Tibial artery (tissue), 4 donors: ENCODE results near the gene SRGAP3.

ENCODE experiments used
- DNase-seq, 2 donors: peaks; one replicate each; pipeline ENCODE4 v3.0.0-alpha.2; 2019
- H3K27ac ChIP-seq, 2 donors: fragments of 200-600 bp; sonication (generic) in 1 of 2; 1 replicate in 1 of 2; 2 replicates in 1 of 2; pipeline ENCODE4 v1.5.1; 2018 to 2019; ENCODE audit warnings: mild to moderate bottlenecking in 1 of 2
- H3K27me3 ChIP-seq, 2 donors: fragments of 200-600 bp; sonication (generic) in 1 of 2; one replicate each; pipeline versions ENCODE4 v1.5.1 to v1.6.0; 2016 to 2019
- H3K36me3 ChIP-seq, 3 donors: fragments of 200-600 bp; sonication (generic) in 2 of 3; one replicate each; pipeline ENCODE4 v1.5.1; 2016 to 2019; ENCODE audit warnings: mild to moderate bottlenecking in 2 of 3
- H3K4me1 ChIP-seq, 4 donors: fragments of 200-600 bp; sonication (generic) in 2 of 4; 1 replicate in 3 of 4; 2 replicates in 1 of 4; pipeline ENCODE4 v1.5.1; 2016 to 2019
- H3K4me3 ChIP-seq, 2 donors: fragments of 200-600 bp; sonication (generic) in 1 of 2; 1 replicate in 1 of 2; 2 replicates in 1 of 2; pipeline ENCODE4 v1.5.1; 2018 to 2019; ENCODE audit warnings: mild to moderate bottlenecking in 2 of 2
- H3K9me3 ChIP-seq, 3 donors: fragments of 200-600 bp; sonication (generic) in 1 of 3; one replicate each; pipeline ENCODE4 v1.5.1; 2016 to 2019
- CTCF ChIP-seq, 2 experiments: fragments of 200-600 bp in 1 of 2; fragments of 450-650 bp in 1 of 2; IDR thresholded peaks; one replicate each; pipeline ENCODE4 v1.5.1; 2017 to 2019; ENCODE audit warnings: antibody characterized with exemption in 2 of 2, mild to moderate bottlenecking in 1 of 2, moderate library complexity in 1 of 2
- intact Hi-C: fragments of 100-400 bp; cut with DNase I; formaldehyde crosslinking; loops from one replicate; pipeline ENCODE4 v1.15.0; 2023; ENCODE audit warnings: low total_unique reads

The SRGAP3 gene

GRCh38 chr3:9238276-9238675 lies 11.2 kb downstream of the SRGAP3 start:
- Histone ChIP-seq H3K27me3 (no peaks in the 10 kb centered on the region), H3K36me3 (no peaks in the 10 kb centered on the region), H3K27ac (no peak overlapping the region), H3K9me3 (no peaks in the 10 kb centered on the region), H3K4me1 (no peaks in the 10 kb centered on the region), H3K4me3 (no peak overlapping the region)
- intact Hi-C loops: no loop called here
- no peak for TF ChIP-seq CTCF (IDR thresholded peaks at IDR 0.05)
- no peak for DNase-seq

DNA sequence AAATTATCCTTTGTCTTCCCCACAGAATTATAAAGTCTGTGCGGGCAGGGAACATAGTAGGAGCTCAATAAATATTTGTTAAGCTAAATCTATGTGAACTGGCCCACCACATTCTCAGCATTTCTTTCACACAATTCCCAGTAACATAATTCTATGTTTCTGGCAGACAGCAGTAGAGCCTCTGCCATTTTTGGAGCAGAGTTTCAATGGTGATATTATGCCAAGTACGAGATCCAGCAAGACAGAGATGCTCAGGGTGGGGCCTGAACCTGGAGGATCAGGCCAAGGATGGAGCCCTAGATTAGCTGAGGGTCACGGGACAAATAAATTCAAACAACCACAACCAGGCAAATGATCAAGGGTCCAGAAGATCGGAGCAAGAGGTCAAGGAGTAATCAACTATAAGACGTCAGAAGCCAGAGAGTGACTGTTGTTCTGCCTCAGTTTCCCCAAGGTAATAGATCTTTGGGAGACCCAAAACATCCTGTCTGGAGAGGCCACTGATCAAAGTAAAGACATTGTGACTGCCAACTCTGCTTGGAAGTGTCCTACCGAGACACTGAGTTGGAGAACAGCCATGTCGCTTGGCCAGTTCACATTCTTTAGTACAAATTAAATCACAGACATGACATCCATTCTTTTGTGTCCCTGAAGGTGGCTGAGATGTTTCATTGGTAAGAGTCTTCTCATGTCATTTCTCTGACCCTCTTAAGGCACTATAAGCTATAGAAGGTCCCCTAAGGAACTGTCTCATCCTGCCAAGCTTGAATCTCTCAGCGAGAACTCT lies 15.4 kb downstream of the SRGAP3 start:
- no peak overlapping the region for H3K4me3 ChIP-seq
- no peak for TF ChIP-seq CTCF (IDR thresholded peaks at IDR 0.05)
- H3K27ac ChIP-seq: no peak overlapping the region
- intact Hi-C loops: no loop called here
- DNase-seq: no peak
- no peaks in the 10 kb centered on the region for H3K36me3 ChIP-seq
- H3K4me1 ChIP-seq: peaks cover 0 to 5% (median 0%) of the 10 kb centered on the region in 4 donors
- H3K9me3 ChIP-seq: no peaks in the 10 kb centered on the region
- H3K27me3 ChIP-seq: no peaks in the 10 kb centered on the region

GRCh38 chr3:9233101-9233500 lies 16.3 kb downstream of the SRGAP3 start:
- TF ChIP-seq CTCF (IDR thresholded peaks at IDR 0.05): no peak
- no peak for DNase-seq
- H3K36me3 ChIP-seq: no peaks in the 10 kb centered on the region
- no peak overlapping the region for H3K27ac ChIP-seq
- no peaks in the 10 kb centered on the region for H3K9me3 ChIP-seq
- H3K4me3 ChIP-seq: no peak overlapping the region
- H3K27me3 ChIP-seq: no peaks in the 10 kb centered on the region
- H3K4me1 ChIP-seq: peaks cover 0 to 5% (median 0%) of the 10 kb centered on the region in 4 donors
- intact Hi-C loops: no loop called here

GRCh38 chr3:9231937-9232336 lies 17.5 kb downstream of the SRGAP3 start:
- intact Hi-C loops: no loop called here

GRCh38 chr3:9231471-9231870 lies 18.0 kb downstream of the SRGAP3 start:
- Histone ChIP-seq H3K4me1 (peaks cover 0 to 6% (median 0%) of the 10 kb centered on the region in 4 donors), H3K4me3 (no peak overlapping the region), H3K9me3 (no peaks in the 10 kb centered on the region), H3K27me3 (no peaks in the 10 kb centered on the region), H3K36me3 (no peaks in the 10 kb centered on the region), H3K27ac (no peak overlapping the region)
- TF ChIP-seq CTCF (IDR thresholded peaks at IDR 0.05): no peak
- intact Hi-C loops: no loop called here
- no peak for DNase-seq

More at GRCh38 chr3:9231937-9232336, 17.5 kb downstream of the SRGAP3 start:
- H3K27ac ChIP-seq: no peak overlapping the region
- DNase-seq: no peak
- no peaks in the 10 kb centered on the region for H3K36me3 ChIP-seq
- no peak for TF ChIP-seq CTCF (IDR thresholded peaks at IDR 0.05)
- H3K9me3 ChIP-seq: no peaks in the 10 kb centered on the region
- no peak overlapping the region for H3K4me3 ChIP-seq
- H3K27me3 ChIP-seq: no peaks in the 10 kb centered on the region
- H3K4me1 ChIP-seq: peaks cover 0 to 5% (median 0%) of the 10 kb centered on the region in 4 donors
